ENCODE results near the gene KCNQ1. TPM values are rescaled to one million over a fixed set of nuclear protein-coding genes. Genes with fewer than 3 reads are reported as not detected.

Gene KCNQ1
- total and polyA plus RNA-seq, 2 donors (not counting 1 experiment from before 2014, with no cell fraction given) = not detected

GRCh38 chr11:2395856-2396255 is 49.0 kb upstream of the KCNQ1 start:
- H3K9me3 ChIP-seq (ENCODE audit: control insufficient read depth, insufficient read depth, low read depth, low read length) = no peaks in the 10 kb centered on the region
- H3K36me3 ChIP-seq (ENCODE audit: control insufficient read depth, insufficient read depth, low read length) = peaks cover 45% of the 10 kb centered on the region

GRCh38 chr11:2396471-2396870 is 48.3 kb upstream of the KCNQ1 start:
- no peak for DNase-seq (ENCODE audit: low read depth in 2 of 2)
- no peak overlapping the region for H3K4me3 ChIP-seq (replicated peaks in 1 of 4; ENCODE audit: control extremely low read depth in 1 of 4, insufficient read depth in 1 of 4, low read depth in 3 of 4, low read length in 4 of 4)
- peaks cover 43% of the 10 kb centered on the region for H3K36me3 ChIP-seq (ENCODE audit: control insufficient read depth, insufficient read depth, low read length)
- no peak for TF ChIP-seq CTCF (conservative IDR thresholded peaks at IDR 0.05 in 1 of 2, IDR thresholded peaks at IDR 0.05 in 1 of 2; ENCODE audit: low read depth in 1 of 2, low read length in 2 of 2)
- TF ChIP-seq EZH2 (IDR thresholded peaks at IDR 0.05; ENCODE audit: low read length, missing control alignments) = no peak
- H4K20me1 ChIP-seq (ENCODE audit: control insufficient read depth, extremely low read depth, insufficient read depth, low read length) = no peaks in the 10 kb centered on the region
- H3K27me3 ChIP-seq (ENCODE audit: control insufficient read depth, insufficient read depth, low read length) = no peaks in the 10 kb centered on the region
- H3K9me3 ChIP-seq (ENCODE audit: control insufficient read depth, insufficient read depth, low read depth, low read length) = no peaks in the 10 kb centered on the region
- H3K79me2 ChIP-seq (ENCODE audit: control insufficient read depth, insufficient read depth, low read length) = peaks cover 35% of the 10 kb centered on the region
- H3K9ac ChIP-seq (ENCODE audit: insufficient read depth, low read length) = no peak overlapping the region
- no peak overlapping the region for H3K27ac ChIP-seq (ENCODE audit: insufficient read depth, low read length)
- peaks cover 8% of the 10 kb centered on the region for H3K4me1 ChIP-seq (ENCODE audit: control insufficient read depth, extremely low read depth, insufficient read depth, low read length)
- no peak overlapping the region for H2AFZ ChIP-seq (ENCODE audit: low read length)
- no peak overlapping the region for H3K4me2 ChIP-seq (ENCODE audit: extremely low read depth, insufficient read depth, low read length)

More at GRCh38 chr11:2395856-2396255, 49.0 kb upstream of the KCNQ1 start:
- Histone ChIP-seq H3K4me3 (replicated peaks in 1 of 4; ENCODE audit: control extremely low read depth in 1 of 4, insufficient read depth in 1 of 4, low read depth in 3 of 4, low read length in 4 of 4) (no peak overlapping the region), H3K9ac (ENCODE audit: insufficient read depth, low read length) (no peak overlapping the region), H3K4me2 (ENCODE audit: extremely low read depth, insufficient read depth, low read length) (no peak overlapping the region), H3K4me1 (ENCODE audit: control insufficient read depth, extremely low read depth, insufficient read depth, low read length) (peaks cover 8% of the 10 kb centered on the region), H3K27me3 (ENCODE audit: control insufficient read depth, insufficient read depth, low read length) (no peaks in the 10 kb centered on the region), H3K79me2 (ENCODE audit: control insufficient read depth, insufficient read depth, low read length) (peaks cover 35% of the 10 kb centered on the region), H2AFZ (ENCODE audit: low read length) (no peak overlapping the region), H3K27ac (ENCODE audit: insufficient read depth, low read length) (no peak overlapping the region), H4K20me1 (ENCODE audit: control insufficient read depth, extremely low read depth, insufficient read depth, low read length) (no peaks in the 10 kb centered on the region)
- TF ChIP-seq EZH2 (IDR thresholded peaks at IDR 0.05; ENCODE audit: low read length, missing control alignments) = no peak
- no peak for TF ChIP-seq CTCF (conservative IDR thresholded peaks at IDR 0.05 in 1 of 2, IDR thresholded peaks at IDR 0.05 in 1 of 2; ENCODE audit: low read depth in 1 of 2, low read length in 2 of 2)
- DNase-seq (ENCODE audit: low read depth in 2 of 2) = no peak

GRCh38 chr11:2397005-2397404 is 47.8 kb upstream of the KCNQ1 start:
- H3K27ac ChIP-seq (ENCODE audit: insufficient read depth, low read length) = no peak overlapping the region
- H3K9ac ChIP-seq (ENCODE audit: insufficient read depth, low read length) = no peak overlapping the region

More at GRCh38 chr11:2397005-2397404, 47.8 kb upstream of the KCNQ1 start:
- no peak overlapping the region for H3K4me3 ChIP-seq (replicated peaks in 1 of 4; ENCODE audit: control extremely low read depth in 1 of 4, insufficient read depth in 1 of 4, low read depth in 3 of 4, low read length in 4 of 4)
- no peaks in the 10 kb centered on the region for H3K27me3 ChIP-seq (ENCODE audit: control insufficient read depth, insufficient read depth, low read length)
- DNase-seq (ENCODE audit: low read depth in 2 of 2) = no peak
- no peak overlapping the region for H2AFZ ChIP-seq (ENCODE audit: low read length)
- no peak for TF ChIP-seq CTCF (conservative IDR thresholded peaks at IDR 0.05 in 1 of 2, IDR thresholded peaks at IDR 0.05 in 1 of 2; ENCODE audit: low read depth in 1 of 2, low read length in 2 of 2)
- TF ChIP-seq EZH2 (IDR thresholded peaks at IDR 0.05; ENCODE audit: low read length, missing control alignments) = no peak
- peaks cover 41% of the 10 kb centered on the region for H3K36me3 ChIP-seq (ENCODE audit: control insufficient read depth, insufficient read depth, low read length)
- no peaks in the 10 kb centered on the region for H4K20me1 ChIP-seq (ENCODE audit: control insufficient read depth, extremely low read depth, insufficient read depth, low read length)
- no peak overlapping the region for H3K4me2 ChIP-seq (ENCODE audit: extremely low read depth, insufficient read depth, low read length)
- peaks cover 13% of the 10 kb centered on the region for H3K4me1 ChIP-seq (ENCODE audit: control insufficient read depth, extremely low read depth, insufficient read depth, low read length)
- peaks cover 35% of the 10 kb centered on the region for H3K79me2 ChIP-seq (ENCODE audit: control insufficient read depth, insufficient read depth, low read length)
- no peaks in the 10 kb centered on the region for H3K9me3 ChIP-seq (ENCODE audit: control insufficient read depth, insufficient read depth, low read depth, low read length)

All from fibroblast of lung (primary cell).